ENCODE results near the gene SSR1. TPM values are rescaled to one million over a fixed set of nuclear protein-coding genes. Genes with fewer than 3 reads are reported as not detected.
"Not testable (repeated sequence)": the region's sequence is repeated elsewhere in the genome, so short reads cannot be mapped to it uniquely, and the experiment has no call there.

SSR1 gene
- total and polyA plus RNA-seq, 7 experiments from 2014 or later, result 75.0 to 204 (median 130) TPM

- no peaks in the 10 kb centered on the region for H3K36me3 ChIP-seq (ENCODE audit: control insufficient read depth in 2 of 3, insufficient read depth in 3 of 3, low read length in 3 of 3)
- no peak for ATAC-seq
- POLR2A ChIA-PET, result no interaction called here
- H3K4me3 Mint-ChIP-seq, result peak overlapping the region in 1 of 10 donors; percentile 14
- H3K4me1 Mint-ChIP-seq, result peaks cover 0 to 6% (median 0%) of the 10 kb centered on the region in 7 donors
- no peak overlapping the region for H3K27ac ChIP-seq (ENCODE audit: low read depth, low read length)
- no peak for DNase-seq
- no peaks in the 10 kb centered on the region for H3K9me3 ChIP-seq (ENCODE audit: control insufficient read depth in 2 of 3, low read length in 3 of 3)
- H3K9me3 Mint-ChIP-seq, result peaks cover 0 to 6% (median 0%) of the 10 kb centered on the region in 11 donors
- peaks cover 11 to 32% (median 14%) of the 10 kb centered on the region in 5 donors for H3K27me3 Mint-ChIP-seq
- CTCF ChIA-PET, result interaction anchor here (1.2 kb wide), 1 partner anchor 67 kb away, joined by 4 read pairs; no protein-coding TSS in a partner anchor
- H3K4me1 ChIP-seq (ENCODE audit: control insufficient read depth in 2 of 2, insufficient read depth in 2 of 2, low read length in 2 of 2), result no peaks in the 10 kb centered on the region
- H3K4me3 ChIP-seq (ENCODE audit: low read length), result no peak overlapping the region
- intact Hi-C loops (cut with micrococcal nuclease), result no loop called here
- peaks cover 0 to 6% (median 0%) of the 10 kb centered on the region in 5 donors for H3K36me3 Mint-ChIP-seq
- no peaks in the 10 kb centered on the region for H3K27me3 ChIP-seq (ENCODE audit: control insufficient read depth in 2 of 2, insufficient read depth in 2 of 2, low read length in 2 of 2)
- no peak overlapping the region for H3K27ac Mint-ChIP-seq
Observed at GRCh38 chr6:7341989-7342742, 29.2 kb upstream of the SSR1 start.

DNA sequence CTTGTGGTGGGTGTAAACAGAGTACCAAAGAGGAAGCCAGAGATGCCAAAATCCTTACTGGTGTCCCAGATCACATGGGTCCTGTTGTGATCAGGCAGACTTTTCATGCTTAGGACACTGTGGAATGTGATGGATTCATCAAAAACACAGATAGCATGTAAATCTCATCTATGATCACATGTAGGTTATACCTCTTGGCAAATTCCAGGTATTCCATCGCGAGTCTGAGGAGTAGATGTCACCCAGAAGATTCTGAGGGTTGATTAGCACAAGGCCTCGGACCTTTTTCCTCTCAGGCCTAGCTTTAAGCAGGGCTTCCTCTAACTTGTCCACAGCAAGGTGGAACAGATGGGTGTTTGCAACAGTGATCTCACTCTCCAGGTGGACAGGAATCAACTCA, 28.3 kb upstream of the SSR1 start:
- Histone ChIP-seq H3K36me3 (ENCODE audit: control insufficient read depth in 2 of 3, insufficient read depth in 3 of 3, low read length in 3 of 3) (no peaks in the 10 kb centered on the region), H3K4me1 (ENCODE audit: control insufficient read depth in 2 of 2, insufficient read depth in 2 of 2, low read length in 2 of 2) (no peaks in the 10 kb centered on the region), H3K4me3 (ENCODE audit: low read length) (no peak overlapping the region), H3K27me3 (ENCODE audit: control insufficient read depth in 2 of 2, insufficient read depth in 2 of 2, low read length in 2 of 2) (no peaks in the 10 kb centered on the region), H3K27ac (ENCODE audit: low read depth, low read length) (no peak overlapping the region), H3K9me3 (ENCODE audit: control insufficient read depth in 2 of 3, low read length in 3 of 3) (no peaks in the 10 kb centered on the region)
- Mint-ChIP-seq H3K4me3 (no peak overlapping the region), H3K27ac (no peak overlapping the region), H3K27me3 (peaks cover 11 to 37% (median 14%) of the 10 kb centered on the region in 5 donors), H3K36me3 (peaks cover 0 to 6% (median 0%) of the 10 kb centered on the region in 5 donors), H3K4me1 (peaks cover 0 to 6% (median 0%) of the 10 kb centered on the region in 7 donors), H3K9me3 (peaks cover 0 to 6% (median 0%) of the 10 kb centered on the region in 11 donors)
- ChIA-PET CTCF (interaction anchor here (1.2 kb wide), 1 partner anchor 66 kb away, joined by 4 read pairs; no protein-coding TSS in a partner anchor), POLR2A (no interaction called here)
- ATAC-seq, result no peak
- intact Hi-C loops (cut with micrococcal nuclease), result no loop called here
- no peak for DNase-seq

- DNase-seq, result peak in 2 of 9 donors; percentile 2 to 4
- POLR2A ChIA-PET, result interaction anchor here (0.7 kb wide), 1 partner anchor 615 kb away, joined by 3 read pairs; no protein-coding TSS in a partner anchor
- H3K27me3 ChIP-seq (ENCODE audit: control insufficient read depth in 2 of 2, insufficient read depth in 2 of 2, low read length in 2 of 2); H3K27ac ChIP-seq (ENCODE audit: low read depth, low read length); H3K4me1 Mint-ChIP-seq; H3K9me3 ChIP-seq (ENCODE audit: control insufficient read depth in 2 of 3, low read length in 3 of 3); H3K36me3 ChIP-seq (ENCODE audit: control insufficient read depth in 2 of 3, insufficient read depth in 3 of 3, low read length in 3 of 3); H3K4me3 Mint-ChIP-seq; H3K36me3 Mint-ChIP-seq; H3K4me1 ChIP-seq (ENCODE audit: control insufficient read depth in 2 of 2, insufficient read depth in 2 of 2, low read length in 2 of 2); CTCF ChIA-PET; H3K9me3 Mint-ChIP-seq; H3K27ac Mint-ChIP-seq; H3K4me3 ChIP-seq (ENCODE audit: low read length): not testable (repeated sequence)
- peaks cover 11 to 41% (median 14%) of the 10 kb centered on the region in 5 donors for H3K27me3 Mint-ChIP-seq
- peak; percentile 69 for ATAC-seq
- intact Hi-C loops (cut with micrococcal nuclease), result loop anchor here in 1 of 2 donors (1.0 kb wide), 1 partner anchor 63 kb away; no protein-coding TSS in a partner anchor
Observed at GRCh38 chr6:7339007-7339732, 26.2 kb upstream of the SSR1 start.

DNA sequence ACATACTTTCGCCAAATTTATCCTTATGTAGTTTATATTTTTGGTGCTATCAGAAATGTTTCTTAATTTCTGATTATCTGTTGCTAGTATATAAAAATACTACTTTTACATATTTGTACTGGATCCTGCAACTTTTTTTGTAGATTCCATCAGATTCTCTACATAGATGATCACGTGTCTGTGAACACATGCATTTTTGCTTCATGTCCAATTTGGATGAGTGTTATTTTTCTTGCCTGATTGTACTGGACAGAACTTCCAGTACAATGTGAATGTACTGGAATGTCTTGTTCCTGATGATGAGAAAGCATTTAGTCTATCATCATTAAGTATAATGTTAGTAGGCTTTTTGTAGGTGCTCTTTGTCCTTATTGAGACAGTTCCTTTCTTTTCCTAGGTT, 25.0 kb upstream of the SSR1 start:
- Histone ChIP-seq H3K36me3 (ENCODE audit: control insufficient read depth in 2 of 3, insufficient read depth in 3 of 3, low read length in 3 of 3) (no peaks in the 10 kb centered on the region), H3K4me3 (ENCODE audit: low read length) (no peak overlapping the region), H3K9me3 (ENCODE audit: control insufficient read depth in 2 of 3, low read length in 3 of 3) (no peaks in the 10 kb centered on the region), H3K4me1 (ENCODE audit: control insufficient read depth in 2 of 2, insufficient read depth in 2 of 2, low read length in 2 of 2) (no peaks in the 10 kb centered on the region), H3K27ac (ENCODE audit: low read depth, low read length) (no peak overlapping the region), H3K27me3 (ENCODE audit: control insufficient read depth in 2 of 2, insufficient read depth in 2 of 2, low read length in 2 of 2) (no peaks in the 10 kb centered on the region)
- Mint-ChIP-seq H3K4me1 (no peaks in the 10 kb centered on the region), H3K27me3 (peaks cover 5 to 41% (median 10%) of the 10 kb centered on the region in 5 donors), H3K36me3 (no peaks in the 10 kb centered on the region), H3K27ac (no peak overlapping the region), H3K9me3 (no peaks in the 10 kb centered on the region), H3K4me3 (no peak overlapping the region)
- POLR2A ChIA-PET, result no interaction called here
- no peak for DNase-seq
- ATAC-seq, result no peak
- intact Hi-C loops (cut with micrococcal nuclease), result no loop called here
- CTCF ChIA-PET, result no interaction called here

DNA sequence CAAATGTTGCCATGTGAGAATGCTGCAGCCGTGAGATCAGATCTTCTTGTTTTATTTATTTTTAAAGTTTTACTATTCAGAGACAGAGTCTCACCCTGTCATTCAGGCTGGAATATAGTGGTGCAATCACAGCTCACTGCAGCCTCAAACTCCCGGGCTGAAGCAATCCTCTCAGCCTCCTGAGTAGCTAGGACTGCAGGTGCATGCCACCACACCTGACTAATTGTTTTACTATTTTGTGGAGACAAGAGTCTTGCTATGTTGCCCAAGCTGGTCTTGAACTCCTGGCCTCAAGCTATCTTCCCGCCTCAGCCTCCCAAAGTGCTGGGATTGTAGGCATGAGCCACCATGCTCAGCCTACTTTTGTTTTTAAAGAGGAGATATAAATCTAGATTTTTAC, 22.5 kb upstream of the SSR1 start:
- Mint-ChIP-seq H3K36me3 (no peaks in the 10 kb centered on the region), H3K9me3 (no peaks in the 10 kb centered on the region), H3K4me1 (no peaks in the 10 kb centered on the region), H3K27me3 (peaks cover 0 to 41% (median 0%) of the 10 kb centered on the region in 5 donors), H3K27ac (no peak overlapping the region), H3K4me3 (no peak overlapping the region)
- H3K36me3 ChIP-seq (ENCODE audit: control insufficient read depth in 2 of 3, insufficient read depth in 3 of 3, low read length in 3 of 3), result no peaks in the 10 kb centered on the region
- ChIA-PET POLR2A (no interaction called here), CTCF (no interaction called here)
- intact Hi-C loops (cut with micrococcal nuclease), result no loop called here
- DNase-seq (no peak), ATAC-seq (no peak)
- no peaks in the 10 kb centered on the region for H3K9me3 ChIP-seq (ENCODE audit: control insufficient read depth in 2 of 3, low read length in 3 of 3)
- no peak overlapping the region for H3K4me3 ChIP-seq (ENCODE audit: low read length)
- H3K27ac ChIP-seq (ENCODE audit: low read depth, low read length), result no peak overlapping the region
- H3K27me3 ChIP-seq (ENCODE audit: control insufficient read depth in 2 of 2, insufficient read depth in 2 of 2, low read length in 2 of 2), result no peaks in the 10 kb centered on the region
- no peaks in the 10 kb centered on the region for H3K4me1 ChIP-seq (ENCODE audit: control insufficient read depth in 2 of 2, insufficient read depth in 2 of 2, low read length in 2 of 2)

DNA sequence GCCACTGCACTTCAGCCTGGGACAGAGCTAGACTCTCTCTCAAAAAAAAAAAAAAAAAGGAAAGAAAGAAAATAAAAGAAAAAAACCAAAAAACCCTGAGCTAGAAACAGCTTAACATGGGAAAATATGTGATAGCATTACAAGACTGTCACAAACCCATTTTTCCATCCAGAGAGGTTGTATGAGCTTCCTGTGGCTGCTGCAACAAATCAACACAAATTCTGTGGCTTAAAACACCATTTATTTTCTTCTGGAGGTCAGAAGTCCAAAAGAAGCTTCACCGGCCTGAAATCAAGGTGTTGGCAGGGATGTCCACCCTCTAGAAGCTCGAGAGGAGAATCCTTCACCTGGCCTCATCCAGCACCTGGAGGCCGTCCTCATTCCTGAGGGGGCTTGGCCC, 21.7 kb upstream of the SSR1 start:
- H3K4me3 Mint-ChIP-seq, result no peak overlapping the region
- ChIA-PET CTCF (no interaction called here), POLR2A (no interaction called here)
- Histone ChIP-seq H3K4me1 (ENCODE audit: control insufficient read depth in 2 of 2, insufficient read depth in 2 of 2, low read length in 2 of 2) (no peaks in the 10 kb centered on the region), H3K36me3 (ENCODE audit: control insufficient read depth in 2 of 3, insufficient read depth in 3 of 3, low read length in 3 of 3) (no peaks in the 10 kb centered on the region), H3K27ac (ENCODE audit: low read depth, low read length) (no peak overlapping the region), H3K9me3 (ENCODE audit: control insufficient read depth in 2 of 3, low read length in 3 of 3) (no peaks in the 10 kb centered on the region), H3K4me3 (ENCODE audit: low read length) (no peak overlapping the region), H3K27me3 (ENCODE audit: control insufficient read depth in 2 of 2, insufficient read depth in 2 of 2, low read length in 2 of 2) (no peaks in the 10 kb centered on the region)
- no peaks in the 10 kb centered on the region for H3K36me3 Mint-ChIP-seq
- intact Hi-C loops (cut with micrococcal nuclease), result no loop called here
- ATAC-seq, result no peak
- no peaks in the 10 kb centered on the region for H3K4me1 Mint-ChIP-seq
- DNase-seq, result no peak
- no peak overlapping the region for H3K27ac Mint-ChIP-seq
- H3K27me3 Mint-ChIP-seq, result peaks cover 0 to 36% (median 0%) of the 10 kb centered on the region in 5 donors
- H3K9me3 Mint-ChIP-seq, result no peaks in the 10 kb centered on the region
